HG03103 (cell line): Measurements from ENCODE around the gene CYSRT1.

Experiments
- ATAC-seq: cut with Tn5 transposase; IDR thresholded peaks from one replicate; pipeline ENCODE4 v1.9.1; 2021; ENCODE audit warnings: low read depth; ENCODE audit not compliant: unreplicated experiment

The CYSRT1 gene

DNA sequence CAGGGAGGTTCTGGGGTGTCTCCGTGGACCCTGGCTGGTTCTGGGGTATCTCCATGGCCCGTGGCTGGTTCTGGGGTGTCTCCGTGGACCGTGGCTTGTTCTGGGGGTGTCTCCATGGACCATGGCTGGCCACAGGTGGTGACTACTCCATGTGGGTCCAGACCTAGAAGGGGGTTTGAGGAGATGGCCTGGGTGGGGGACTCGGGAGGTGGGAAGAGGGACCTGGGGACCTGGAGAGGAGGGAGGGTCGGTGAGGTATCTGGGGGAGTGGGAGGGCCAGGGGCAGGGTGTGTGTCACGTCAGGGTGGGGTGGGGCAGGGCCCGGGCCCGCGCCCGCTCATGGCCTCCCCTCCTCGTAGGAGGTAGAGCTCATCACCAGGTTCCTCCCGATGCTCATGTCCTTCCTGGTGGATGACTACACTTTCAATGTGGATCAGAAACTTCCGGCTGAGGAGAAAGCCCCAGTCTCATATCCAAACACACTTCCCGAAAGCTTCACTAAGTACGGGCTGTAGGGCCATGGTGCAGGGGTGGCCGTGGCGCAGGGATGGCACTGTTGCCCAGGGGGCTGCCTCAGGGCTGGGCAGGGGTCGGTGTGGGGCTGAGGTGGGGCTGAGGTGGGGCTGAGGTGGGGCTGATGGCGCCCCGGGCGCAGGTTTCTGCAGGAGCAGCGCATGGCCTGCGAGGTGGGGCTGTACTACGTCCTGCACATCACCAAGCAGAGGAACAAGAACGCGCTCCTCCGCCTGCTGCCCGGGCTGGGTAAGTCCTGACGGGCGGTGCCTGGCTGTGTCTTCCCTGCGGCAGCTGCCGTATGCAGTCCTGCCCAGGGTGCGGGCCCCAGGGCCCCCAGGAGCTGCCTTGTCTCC lies 41.8 kb downstream of the CYSRT1 start:
- ATAC-seq: no peak

- ATAC-seq: no peak
Observed at GRCh38 chr9:137267933-137268355, 43.0 kb downstream of the CYSRT1 start.

- no peak for ATAC-seq
Observed at GRCh38 chr9:137268538-137269201, 43.7 kb downstream of the CYSRT1 start.

DNA sequence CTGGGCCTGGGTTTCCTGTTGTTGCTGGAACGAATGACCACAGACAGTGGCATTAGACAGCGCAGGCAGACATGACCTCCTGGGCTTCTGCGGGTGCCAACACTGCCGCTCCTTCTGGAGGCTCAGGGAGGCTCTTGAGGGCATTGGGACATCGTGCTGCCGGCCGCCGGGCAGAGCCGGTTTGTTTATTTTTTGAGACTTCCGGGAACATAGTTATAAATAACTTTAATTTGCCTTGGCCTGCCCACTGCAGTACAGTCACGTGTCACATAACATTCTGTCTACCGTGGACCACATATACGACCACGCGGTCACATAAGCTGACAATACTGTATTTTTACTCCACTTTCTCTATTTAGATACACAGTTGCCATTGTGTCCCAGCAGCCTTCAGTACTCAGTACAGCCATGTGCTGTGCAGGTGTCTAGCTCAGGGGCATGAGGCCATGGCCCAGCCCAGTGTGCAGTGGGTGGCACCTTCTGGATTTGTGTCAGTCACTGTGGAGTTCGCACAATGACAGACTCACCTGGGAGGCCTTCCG lies 44.3 kb downstream of the CYSRT1 start:
- ATAC-seq: no peak

DNA sequence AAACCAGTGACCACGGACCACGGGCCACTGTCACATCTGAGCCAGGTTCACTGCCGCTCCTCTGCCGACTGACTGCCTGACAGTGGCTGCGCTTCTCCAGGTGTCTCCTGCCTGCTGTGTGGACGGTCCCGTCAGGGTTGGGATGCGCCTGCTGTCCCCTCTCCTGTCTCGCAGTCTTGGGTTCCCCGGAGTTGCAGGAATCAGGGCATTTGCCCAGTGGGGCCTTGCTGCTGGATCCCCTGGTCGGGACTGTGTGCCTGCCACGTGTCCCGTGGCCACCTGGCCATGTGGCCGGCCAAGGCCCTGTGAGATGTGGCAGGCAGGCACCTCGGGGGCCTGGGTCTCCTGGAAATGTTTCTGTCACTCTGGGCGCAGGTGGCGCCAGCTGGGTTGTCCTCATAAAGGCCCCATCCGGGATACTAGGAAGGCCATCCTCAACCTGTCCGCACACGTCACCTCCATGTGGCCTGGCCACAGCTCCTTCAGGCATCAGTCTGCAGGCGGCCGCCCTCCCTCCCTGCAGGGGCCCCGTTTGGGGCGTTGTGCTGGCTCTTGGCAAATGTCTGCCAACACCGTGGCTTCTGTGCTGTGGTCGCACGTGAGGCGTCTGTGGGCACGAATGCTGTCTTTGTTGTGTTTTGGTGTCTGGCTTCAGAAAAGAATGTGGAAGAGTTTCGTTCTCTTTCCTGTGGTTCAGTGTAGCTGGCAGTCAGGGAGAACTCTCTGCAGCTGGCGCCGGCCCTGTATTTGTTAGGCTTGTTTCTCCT lies 46.1 kb downstream of the CYSRT1 start:
- no peak for ATAC-seq

DNA sequence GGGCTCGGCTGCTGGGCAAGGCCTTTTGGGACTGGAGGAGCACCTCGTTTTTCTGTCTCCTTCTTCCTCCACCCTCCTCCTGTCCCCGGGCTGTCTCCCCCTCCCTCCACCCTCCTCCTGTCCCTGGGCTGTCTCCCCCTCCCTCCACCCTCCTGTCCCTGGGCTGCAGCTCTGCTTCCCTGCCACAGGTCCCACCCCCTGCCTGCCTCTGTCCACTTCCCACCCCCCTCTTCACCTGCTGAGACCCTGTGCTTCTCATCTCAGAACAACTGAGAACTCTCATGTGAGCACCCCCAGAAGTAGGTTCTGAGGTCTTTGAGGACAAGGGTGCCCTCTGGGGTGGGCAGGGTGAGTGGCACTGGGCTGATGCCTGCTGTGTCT lies 46.7 kb downstream of the CYSRT1 start:
- no peak for ATAC-seq

GRCh38 chr9:137272241-137273094 lies 47.5 kb downstream of the CYSRT1 start:
- ATAC-seq: no peak

- ATAC-seq: no peak
Observed at GRCh38 chr9:137273095-137273490, 48.1 kb downstream of the CYSRT1 start.

DNA sequence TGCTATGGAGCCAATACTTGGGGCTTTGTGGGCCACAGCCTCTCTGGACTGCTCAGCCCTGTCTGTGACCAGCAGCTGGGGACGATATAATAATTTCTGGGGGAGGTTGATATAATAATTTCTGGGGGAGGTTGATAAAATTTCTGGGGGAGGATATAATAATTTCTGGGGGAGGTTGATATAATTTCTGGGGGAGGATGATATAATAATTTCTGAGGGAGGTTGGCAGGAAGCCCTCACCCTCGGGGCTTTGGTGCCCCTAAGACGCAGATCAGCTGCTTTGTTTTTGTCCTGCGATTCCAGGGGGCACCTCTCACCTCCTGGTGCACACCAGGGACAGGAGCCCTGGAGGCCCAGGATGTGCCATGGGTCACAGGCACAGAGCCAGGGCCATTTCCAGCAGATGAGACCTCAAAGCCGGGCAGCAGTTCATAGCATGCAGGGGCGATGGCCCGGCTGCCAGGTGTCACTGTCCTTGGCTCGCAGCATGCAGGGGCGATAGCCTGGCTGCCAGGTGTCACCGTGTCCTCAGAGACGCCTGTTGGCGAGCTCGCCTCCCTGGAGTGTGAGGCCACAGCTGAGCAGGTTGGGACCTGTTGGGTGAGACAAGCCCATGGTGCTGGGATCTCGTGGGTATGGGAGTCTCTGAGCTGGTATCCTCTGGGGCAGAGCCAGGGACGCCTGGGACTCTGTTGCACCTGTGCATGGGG lies 48.8 kb downstream of the CYSRT1 start:
- ATAC-seq: no peak

GRCh38 chr9:137275203-137275587 lies 50.2 kb downstream of the CYSRT1 start:
- no peak for ATAC-seq
